NOMO-1 treated with dmso at 0.1 percent for 144 hours (cell line): Measurements from ENCODE around the gene DRG1.
"Not testable (repeated sequence)": the region's sequence is repeated elsewhere in the genome, so short reads cannot be mapped to it uniquely, and the experiment has no call there.

Source experiments
- DNase-seq: peaks from one replicate; lab custom pipeline; 2025; ENCODE audit not compliant: unreplicated experiment; lab: John Stamatoyannopoulos, UW

DRG1 gene, protein sequence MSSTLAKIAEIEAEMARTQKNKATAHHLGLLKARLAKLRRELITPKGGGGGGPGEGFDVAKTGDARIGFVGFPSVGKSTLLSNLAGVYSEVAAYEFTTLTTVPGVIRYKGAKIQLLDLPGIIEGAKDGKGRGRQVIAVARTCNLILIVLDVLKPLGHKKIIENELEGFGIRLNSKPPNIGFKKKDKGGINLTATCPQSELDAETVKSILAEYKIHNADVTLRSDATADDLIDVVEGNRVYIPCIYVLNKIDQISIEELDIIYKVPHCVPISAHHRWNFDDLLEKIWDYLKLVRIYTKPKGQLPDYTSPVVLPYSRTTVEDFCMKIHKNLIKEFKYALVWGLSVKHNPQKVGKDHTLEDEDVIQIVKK

DNA sequence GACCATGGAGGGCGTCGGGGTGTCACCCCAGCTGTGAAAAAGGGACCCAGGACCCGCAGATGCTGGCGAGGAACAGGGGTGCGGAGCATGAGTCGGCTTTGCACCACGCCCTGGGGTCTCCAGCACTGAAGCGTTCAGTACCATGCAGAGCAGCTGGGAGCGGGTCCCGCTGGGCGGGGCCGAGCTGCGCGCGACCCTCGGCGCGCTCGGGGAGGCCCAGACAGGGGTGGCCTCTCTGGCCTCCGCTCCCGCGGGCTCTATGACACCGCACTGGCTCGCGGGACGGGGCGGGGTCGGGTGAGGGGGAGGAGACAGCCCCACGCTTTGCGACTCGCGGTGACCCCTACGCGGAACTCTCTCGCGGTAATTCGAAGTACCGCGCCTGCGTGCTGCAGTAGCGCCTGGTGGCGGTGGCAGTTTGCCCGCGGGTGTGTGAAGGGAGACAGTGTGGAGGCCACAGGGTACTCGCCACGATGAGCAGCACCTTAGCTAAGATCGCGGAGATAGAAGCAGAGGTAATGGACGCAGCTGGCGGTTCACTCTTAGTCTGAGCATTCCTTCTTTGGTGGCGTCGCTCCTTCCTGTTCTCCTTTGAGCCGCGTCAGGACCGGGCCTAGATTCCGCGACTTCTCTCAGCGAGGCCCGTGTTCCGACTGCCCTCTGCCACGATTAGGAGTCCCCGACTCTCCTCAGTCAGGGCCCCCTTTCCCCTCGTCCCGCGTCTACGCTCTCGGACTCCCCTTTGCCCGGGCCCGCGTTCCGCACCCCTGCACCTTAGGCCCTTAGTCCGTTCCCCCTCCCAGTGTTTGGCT is at the start of gene DRG1:
DRG1 (plus strand) TSS at position 394 of the 812 bp plus-strand sequence; CDS start at position 474, 80 bp downstream.
- peak; percentile 92 for DNase-seq

DNA sequence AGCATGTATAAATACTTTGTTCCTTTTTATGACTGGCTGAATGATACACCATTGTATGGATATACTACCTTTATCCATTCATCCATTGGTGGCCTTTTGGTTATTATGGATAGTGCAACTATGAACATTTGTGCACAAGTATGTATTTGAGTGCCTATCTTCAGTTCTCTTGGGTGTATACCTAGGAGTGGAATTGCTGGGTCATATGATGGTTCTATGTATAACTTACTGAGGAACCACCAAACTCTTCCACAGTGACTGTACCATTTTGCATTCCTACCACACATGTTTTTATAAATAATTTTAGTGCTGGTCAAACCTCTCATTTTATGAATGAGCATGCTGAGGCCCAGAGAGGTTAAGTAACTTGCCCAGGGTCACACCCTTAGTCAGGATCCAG is 49.4 kb upstream of the DRG1 start:
- no peak for DNase-seq

DNA sequence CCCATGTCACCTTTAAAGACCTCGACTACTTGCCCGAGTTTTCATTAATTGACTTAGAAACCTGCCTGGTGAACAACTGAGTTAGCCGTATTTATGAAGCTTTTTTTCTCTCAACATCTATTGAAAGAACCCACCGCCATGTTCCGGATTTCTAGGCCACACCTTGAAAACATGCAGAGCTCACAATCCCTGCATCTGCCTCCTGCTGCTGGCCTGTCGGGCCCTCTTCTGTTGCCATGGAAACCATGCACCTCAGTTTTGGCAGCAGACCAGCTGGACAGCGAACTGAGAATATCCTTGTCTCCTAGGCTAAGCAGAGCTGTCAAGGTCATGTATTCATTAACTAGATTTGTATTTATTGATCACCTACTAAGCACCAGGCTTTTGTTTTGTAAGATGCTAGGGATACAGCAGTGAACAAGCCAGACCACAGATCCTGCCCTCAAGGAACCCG is 49.0 kb upstream of the DRG1 start:
- DNase-seq = no peak

DNA sequence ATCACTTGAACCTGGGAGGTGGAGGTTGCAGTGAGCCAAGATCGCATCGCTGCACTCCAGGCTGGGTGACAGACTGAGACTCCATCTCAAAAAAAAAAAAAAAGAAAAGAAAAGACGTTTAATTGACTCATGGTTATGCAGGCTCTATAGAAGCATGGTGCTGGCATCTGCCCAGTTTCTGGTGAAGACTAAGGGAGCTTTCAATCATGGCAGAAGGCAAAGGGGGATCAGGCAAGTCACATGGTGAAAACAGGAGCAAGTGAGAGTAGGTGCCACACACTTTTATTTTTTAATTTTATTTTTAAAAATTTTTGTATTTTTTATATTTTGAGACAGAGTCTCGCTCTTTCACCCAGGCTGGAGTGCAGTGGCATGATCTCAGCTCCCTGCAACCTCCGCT is 44.9 kb upstream of the DRG1 start:
- DNase-seq = no peak

DNA sequence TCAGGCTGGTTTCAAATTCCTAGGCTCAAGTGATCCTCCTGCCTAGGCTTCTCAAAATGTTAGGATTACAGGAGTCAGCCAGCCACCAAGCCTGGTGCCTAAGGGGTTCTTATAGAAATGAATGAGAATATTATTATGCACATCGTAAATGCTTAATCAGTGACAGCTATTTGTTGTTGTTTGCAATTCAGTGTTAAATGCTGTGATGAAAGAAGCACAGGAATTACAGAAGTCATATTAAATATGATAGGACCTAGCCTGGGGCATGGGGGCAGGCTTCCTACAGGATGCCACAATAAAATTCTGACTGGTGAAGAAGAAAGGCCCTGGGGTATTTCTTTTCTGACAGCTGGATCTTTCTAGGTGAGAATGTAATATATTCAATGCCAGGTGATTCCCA is 39.4 kb upstream of the DRG1 start:
- DNase-seq = no peak

DNA sequence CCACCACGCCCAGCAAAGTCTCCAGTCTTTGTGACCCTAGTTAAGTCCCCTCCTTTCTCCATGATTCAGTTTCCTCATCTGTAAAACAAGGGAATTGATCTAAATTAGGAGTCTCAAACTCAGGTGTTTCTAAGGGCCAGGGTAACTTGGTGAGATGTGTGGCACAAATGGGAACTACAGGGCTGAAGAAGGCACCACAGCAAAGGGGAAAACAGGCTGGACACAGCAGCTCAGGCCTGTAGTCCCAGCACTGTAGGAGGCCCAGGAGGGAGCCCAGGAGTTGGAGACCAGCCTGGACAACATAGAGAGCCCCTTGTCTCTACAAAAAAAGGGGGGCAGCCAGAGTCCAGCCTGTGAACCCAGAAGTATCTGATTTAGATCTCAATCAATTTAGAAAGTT is 37.7 kb upstream of the DRG1 start:
- no peak for DNase-seq

DNA sequence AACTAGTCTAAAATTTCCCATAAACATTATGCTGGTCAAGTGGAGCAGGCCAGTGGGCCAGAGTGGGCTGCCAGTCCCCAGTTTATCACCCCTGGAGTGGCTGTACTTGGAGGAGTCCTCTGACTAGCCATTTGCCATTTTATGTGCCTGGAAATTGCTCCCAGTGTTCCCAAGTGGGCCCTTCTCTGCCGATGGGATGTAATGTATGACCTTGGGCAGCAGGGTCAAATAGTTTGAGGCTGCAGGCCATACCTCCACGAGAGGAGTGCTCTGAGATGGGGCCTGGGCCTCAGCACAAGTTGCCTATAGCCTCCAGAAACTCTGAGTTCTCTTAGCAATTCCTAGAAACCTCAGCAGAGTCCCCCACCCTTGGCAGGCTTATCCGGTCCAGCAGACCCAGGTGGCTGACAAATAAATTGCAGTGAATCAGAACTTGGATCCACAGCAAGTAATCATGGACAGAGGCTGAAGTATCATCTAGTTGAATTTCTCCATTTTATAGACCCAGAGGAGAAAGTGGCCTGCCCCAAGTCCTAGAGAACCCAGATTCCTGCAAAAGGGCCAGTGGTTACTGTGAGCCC is 35.4 kb upstream of the DRG1 start:
- DNase-seq = no peak

DNA sequence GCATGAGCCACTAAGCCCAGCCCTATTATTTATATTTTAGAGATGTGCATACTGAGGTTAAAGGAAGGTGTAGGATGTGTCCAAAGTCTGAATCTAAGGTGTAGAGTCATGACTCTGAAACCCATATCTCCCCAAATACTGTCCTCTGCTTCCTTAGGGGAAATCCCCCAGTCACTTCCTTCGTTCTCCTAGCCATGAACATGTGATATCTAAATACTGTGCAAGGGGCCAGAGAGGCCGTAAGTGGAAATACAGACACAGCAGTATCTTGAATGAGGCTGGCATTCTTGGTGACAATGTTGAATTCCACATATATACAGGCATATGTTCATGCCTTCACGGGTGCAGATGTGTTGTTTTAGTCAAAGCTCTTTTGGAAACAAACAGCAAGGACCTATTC is 32.0 kb upstream of the DRG1 start:
- no peak for DNase-seq

DNA sequence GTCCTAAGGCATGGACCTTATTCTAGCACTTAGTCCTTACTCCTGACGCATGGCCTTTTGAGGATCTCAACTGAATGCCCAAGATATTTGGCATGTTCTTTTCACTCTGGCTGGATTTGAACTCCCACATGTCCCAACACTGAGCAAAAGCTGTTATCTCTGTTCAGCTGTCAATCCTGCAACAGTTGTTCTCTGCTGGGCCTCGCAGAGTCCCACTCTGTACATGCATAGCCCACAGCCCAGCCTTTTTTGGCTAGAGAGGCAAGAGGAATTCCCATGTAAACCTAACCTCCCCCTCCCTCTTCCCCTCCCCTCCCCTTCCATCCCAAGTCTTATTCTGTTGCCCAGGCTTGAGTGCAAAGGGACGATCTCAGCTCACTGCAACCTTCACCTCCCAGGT is 21.8 kb upstream of the DRG1 start:
- no peak for DNase-seq

DNA sequence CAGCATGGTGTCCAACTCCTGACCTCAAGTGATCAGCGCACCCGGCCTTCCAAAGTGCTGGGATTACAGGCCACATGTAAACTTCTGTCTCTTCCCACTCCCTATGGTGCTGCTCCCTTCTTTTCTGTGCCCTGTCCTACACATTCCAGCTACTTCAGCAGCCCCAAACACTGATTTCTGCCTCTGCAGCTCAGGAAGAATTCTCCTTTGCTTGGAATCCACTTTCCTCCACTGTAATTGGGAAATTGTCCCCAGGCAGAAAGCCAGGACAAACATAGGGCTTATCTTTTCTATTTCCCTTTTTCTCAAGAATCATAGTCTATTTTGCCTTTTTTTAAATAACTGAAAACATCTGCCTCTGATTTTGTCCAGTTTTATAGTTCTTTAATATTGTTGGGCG is 21.3 kb upstream of the DRG1 start:
- DNase-seq = no peak

DNA sequence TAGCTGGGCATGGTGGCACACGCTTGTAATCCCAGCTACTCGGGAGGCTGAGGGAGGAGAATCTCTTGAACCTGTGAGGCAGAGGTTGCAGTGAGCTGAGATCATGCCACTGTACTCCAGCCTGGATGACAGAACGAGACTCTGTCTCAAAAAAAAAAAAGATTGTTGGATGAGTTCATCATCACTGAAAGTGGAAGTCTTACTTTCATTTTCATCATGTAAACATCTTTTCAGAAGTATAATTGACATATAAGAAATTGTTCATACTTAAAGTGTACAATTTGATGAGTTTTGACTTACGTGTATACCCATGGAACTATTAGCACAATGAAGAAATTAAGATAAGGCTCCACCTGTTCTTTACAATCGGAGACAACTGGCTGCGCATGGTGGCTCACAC is 20.8 kb upstream of the DRG1 start:
- not testable (repeated sequence) for DNase-seq

DNA sequence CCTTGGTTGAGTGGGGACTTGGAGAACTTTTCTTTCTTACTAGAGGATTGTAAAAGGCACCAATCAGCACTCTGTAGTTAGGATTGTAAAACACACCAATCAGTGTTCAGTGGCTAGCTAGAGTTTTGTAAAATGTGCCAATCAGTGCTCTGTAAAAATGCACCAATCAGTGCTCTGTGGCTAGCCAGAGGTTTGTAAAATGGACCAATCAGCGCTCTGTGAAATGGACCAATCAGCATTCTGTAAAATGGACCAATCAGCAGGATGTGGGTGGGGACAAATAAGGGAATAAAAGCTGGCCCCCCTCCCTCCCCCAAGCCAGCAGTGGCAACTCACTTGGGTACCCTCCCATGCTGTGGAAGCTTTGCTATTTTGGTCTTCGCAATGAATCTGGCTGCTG is 5.5 kb upstream of the DRG1 start:
- no peak for DNase-seq

DNA sequence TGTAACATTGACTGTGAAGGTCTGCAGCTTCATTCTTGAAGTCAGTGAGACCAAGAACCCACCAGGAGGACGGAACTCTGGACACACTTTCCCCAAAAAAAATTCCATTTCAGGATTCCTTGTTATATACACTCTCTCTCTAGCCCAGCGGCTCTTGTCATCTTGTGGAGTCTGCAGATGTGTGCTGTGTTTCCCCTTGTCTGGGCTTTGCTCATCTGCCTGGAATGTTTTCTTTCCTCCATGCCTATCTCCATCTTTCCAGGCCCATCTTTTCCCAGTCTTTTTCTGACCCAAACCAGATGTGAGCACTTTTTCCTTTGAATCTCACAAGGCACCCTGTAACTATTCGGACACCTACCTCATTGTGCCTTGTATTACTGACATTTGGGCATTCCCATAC is 5.1 kb upstream of the DRG1 start:
- DNase-seq = no peak

DNA sequence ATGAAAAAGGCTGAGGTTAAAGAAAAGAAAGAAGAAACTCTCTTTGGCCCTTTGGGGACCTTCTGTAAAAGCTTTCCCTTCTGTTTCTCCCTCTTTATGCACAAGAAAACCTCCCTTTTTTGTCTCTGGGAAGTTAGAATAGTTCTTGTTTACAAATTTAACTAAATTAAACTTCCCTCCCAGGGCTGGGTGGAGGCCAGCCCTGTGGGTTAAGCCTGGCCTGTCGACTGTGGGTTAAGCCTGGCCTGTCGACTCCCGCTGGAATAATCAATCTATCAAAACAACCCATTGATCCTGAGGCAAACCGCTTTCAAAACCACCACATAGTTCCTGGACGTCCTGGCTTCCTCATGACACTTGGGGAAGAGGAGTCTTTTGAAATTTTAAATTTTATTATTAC is 1.2 kb upstream of the DRG1 start:
- no peak for DNase-seq

DNA sequence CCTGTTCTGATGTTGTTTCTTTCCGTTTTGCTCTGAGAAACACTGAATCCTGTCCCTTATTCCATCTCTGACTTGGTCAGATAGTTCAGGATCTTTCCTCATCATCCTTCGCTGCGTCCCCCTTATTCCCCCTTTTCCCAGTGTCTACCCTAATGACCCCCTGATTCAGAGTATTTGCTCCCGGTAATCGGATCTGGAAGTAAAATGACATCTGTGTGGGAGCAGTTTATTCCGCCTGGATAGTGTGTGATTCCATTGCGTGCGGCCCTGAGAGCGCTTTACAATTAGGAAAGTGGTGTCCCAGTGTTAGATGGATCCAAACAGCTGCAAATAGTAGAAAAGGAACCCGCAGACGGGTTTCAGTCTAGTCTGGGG is 606 bp downstream of the DRG1 start:
- DNase-seq = no peak

DNA sequence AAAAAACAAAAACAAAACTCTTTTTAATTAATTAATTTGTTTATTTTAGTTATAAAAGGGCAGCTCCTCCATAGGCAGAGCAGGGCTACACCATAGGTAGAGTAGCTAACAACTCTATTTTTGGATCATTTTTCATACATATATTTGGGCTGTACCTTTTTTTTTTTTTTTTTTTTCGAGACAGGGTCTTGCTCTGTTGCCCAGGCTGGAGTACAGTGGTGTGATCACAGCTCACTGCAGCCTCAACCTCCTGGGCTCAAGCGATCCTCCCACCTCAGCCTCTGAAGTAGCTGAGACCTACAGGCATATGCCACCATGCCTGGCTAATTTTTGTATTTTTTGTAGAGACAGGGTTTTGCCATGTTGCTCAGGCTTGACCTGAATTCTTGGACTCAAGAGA is 2.9 kb downstream of the DRG1 start:
- not testable (repeated sequence) for DNase-seq

DNA sequence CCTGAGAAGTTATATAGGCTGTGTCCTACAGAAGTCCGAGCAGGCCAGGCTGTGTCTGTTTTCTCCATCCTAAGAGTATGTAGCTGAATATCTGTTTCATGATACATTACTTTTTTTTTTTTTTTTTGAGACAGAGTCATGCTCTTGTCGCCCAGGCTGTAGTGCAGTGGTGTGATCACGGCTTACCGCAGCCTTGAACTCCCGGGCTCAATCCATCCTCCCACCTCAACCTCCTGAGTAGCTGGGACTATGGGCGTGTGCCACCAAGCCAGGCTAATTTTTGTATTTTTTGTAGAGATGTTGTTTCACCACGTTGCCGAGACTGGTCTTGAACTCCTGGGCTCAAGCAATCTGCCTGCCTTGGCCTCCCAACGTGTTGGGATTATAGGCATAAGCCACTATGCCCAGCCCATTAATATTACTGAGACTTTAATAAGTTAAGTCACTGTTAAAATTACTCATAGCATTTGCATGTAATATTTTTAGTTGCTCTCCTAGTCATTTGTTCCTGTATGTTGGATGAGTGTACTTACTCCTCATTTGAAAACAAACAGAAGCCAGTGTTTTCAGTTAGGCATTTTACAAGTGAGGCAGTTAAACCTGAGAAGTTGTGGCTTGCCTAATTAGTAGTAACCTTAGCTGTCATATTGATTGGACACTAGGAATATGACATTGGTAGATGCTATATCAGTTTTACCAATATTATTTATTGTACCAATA is 26.1 kb downstream of the DRG1 start:
- no peak for DNase-seq

DNA sequence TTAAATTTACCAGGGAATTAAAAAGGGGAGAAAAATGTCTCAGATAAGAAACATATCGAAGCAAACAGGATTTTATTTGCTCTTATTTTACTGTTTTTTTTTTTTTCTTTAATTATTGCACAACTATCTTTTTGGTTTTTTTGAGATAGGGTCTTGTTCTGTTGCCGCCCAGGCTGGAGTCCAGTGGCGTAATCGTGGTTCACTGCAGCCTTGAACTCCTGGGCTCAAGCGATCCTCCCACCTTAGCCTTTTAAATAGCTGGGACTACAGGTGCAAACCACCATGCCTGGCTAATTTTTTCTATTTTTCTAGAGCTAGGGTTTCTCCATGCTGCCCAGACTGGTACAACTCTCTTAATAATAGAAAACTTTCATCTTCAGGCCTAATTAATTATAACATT is 32.5 kb downstream of the DRG1 start:
- no peak for DNase-seq

DNA sequence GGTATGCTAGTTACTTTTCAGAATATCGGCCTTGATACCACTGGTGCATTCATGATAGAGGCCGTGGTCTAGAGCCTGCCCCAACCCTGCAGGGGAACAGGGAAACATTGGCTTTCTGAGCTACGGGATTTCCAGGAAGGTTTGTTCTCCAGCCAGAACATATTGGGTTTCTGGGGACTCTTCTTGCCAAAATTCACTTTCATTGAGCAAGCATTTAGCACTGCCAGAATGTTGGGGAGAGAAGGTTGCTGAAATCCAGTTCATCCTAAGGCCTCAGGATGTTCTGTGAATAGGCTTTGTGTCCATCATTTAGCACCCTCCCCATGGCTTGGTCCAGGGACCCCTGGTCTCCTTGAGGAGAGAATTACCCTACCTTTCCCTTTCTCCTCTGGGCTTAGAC is 36.7 kb downstream of the DRG1 start:
- no peak for DNase-seq

DNA sequence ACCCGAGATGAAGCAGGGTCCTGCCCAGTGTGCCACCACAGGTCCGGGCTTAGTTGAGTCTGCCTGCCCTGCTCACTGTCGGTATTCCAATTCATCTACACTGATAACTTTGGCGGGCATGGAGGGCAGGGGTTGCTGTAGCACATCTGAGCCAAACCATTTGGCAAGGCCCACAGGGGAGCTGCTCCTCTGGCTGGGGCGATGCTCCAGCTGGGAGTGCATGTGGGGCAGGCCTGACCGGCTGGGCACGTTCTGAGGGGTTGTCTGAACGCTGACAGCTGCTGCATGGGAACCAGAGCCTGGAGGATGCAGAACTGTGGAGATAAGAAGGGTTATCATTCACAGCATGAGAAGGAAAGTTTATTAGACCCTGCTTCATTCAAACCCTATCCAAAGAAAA is 40.4 kb downstream of the DRG1 start:
- DNase-seq = no peak

DNA sequence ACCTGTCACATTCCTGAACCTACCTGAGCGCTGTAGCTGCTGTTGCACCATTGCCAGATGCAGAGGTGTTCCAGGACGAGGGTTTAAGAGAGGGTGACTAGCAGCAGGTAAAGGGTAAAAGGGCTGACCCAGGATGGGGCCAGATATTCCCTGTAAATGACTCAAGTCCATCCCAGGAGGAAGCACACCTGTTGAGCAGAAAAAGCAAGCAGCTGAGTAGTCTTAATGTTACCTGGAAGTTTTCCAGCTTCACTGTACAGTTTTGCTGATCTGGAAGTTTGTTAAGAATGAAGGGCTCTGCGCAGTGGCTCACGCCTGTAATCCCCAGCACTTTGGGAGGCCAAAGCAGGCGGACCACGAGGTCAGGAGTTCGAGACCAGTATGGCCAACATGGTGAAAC is 41.3 kb downstream of the DRG1 start:
- no peak for DNase-seq
